Left ventricle myocardium inferior (tissue), 1 donor: ENCODE results near the gene HYOU1. TPM values are rescaled to one million over a fixed set of nuclear protein-coding genes. Genes with fewer than 3 reads are reported as not detected.
"Not testable (repeated sequence)": the region's sequence is repeated elsewhere in the genome, so short reads cannot be mapped to it uniquely, and the experiment has no call there.

Experiments
- DNase-seq: peaks from one replicate; pipeline ENCODE4 v3.0.0-alpha.2; 2020
- H3K27ac ChIP-seq: fragments of 200-600 bp; replicated peaks from 2 replicates; pipeline ENCODE4 v1.8.0; 2021
- H3K27me3 ChIP-seq: fragments of 200-600 bp; 2 replicates; pipeline ENCODE4 v1.8.0; 2021; ENCODE audit warnings: low read depth
- H3K36me3 ChIP-seq: fragments of 200-600 bp; 2 replicates; pipeline ENCODE4 v1.8.0; 2021
- H3K4me1 ChIP-seq: fragments of 200-600 bp; 2 replicates; pipeline ENCODE4 v1.8.0; 2021
- H3K4me3 ChIP-seq: fragments of 200-600 bp; 2 replicates; pipeline ENCODE4 v1.8.0; 2021; ENCODE audit warnings: mild to moderate bottlenecking, moderate library complexity
- H3K9me3 ChIP-seq: fragments of 200-600 bp; replicated peaks from 2 replicates; pipeline ENCODE4 v1.8.0; 2021
- CTCF ChIP-seq: fragments of 200-600 bp; IDR thresholded peaks from 2 replicates; pipeline ENCODE4 v1.8.0; 2021; ENCODE audit warnings: antibody characterized with exemption, mild to moderate bottlenecking, borderline replicate concordance
- intact Hi-C: fragments of 100-400 bp; cut with micrococcal nuclease; formaldehyde crosslinking; loops from one replicate; pipeline ENCODE4 v1.11.0; 2022
- total RNA-seq: library from RNA; stranded (reverse); fragmentation: NEBNext Ultra II Directional; extraction: Animal tissue kit (Norgen Biotek cat#: 25700); gene quantifications from one replicate; pipeline ENCODE4 v1.2.1, GENCODE V29; 2021
- donor health status: DM: no; HTN: yes; CAD: no; lungs with severe emphysema.

The HYOU1 gene
- total RNA-seq, 1 donor from 2014 or later: 71.8 TPM

- TF ChIP-seq CTCF: no peak
- DNase-seq: no peak
- Histone ChIP-seq H3K4me3 (no peak overlapping the region), H3K36me3 (peaks cover 52% of the 10 kb centered on the region), H3K27ac (no peak overlapping the region), H3K9me3 (no peaks in the 10 kb centered on the region), H3K4me1 (no peaks in the 10 kb centered on the region), H3K27me3 (no peaks in the 10 kb centered on the region)
- intact Hi-C loops: no loop called here
Observed at GRCh38 chr11:119044708-119045107, 12.3 kb downstream of the HYOU1 start.

- no peaks in the 10 kb centered on the region for H3K4me1 ChIP-seq
- intact Hi-C loops: no loop called here
- no peaks in the 10 kb centered on the region for H3K27me3 ChIP-seq
- no peak for DNase-seq
- peaks cover 34% of the 10 kb centered on the region for H3K36me3 ChIP-seq
- no peak for TF ChIP-seq CTCF
- no peak overlapping the region for H3K4me3 ChIP-seq
- H3K27ac ChIP-seq: no peak overlapping the region
- no peaks in the 10 kb centered on the region for H3K9me3 ChIP-seq
Observed at GRCh38 chr11:119042927-119043326, 14.1 kb downstream of the HYOU1 start.

- intact Hi-C loops: no loop called here
- no peak for TF ChIP-seq CTCF
- Histone ChIP-seq H3K27me3 (no peaks in the 10 kb centered on the region), H3K9me3 (no peaks in the 10 kb centered on the region), H3K4me1 (no peaks in the 10 kb centered on the region), H3K27ac (no peak overlapping the region), H3K4me3 (no peak overlapping the region), H3K36me3 (peaks cover 25% of the 10 kb centered on the region)
- no peak for DNase-seq
Observed at GRCh38 chr11:119041821-119042514, 15.0 kb downstream of the HYOU1 start.

GRCh38 chr11:119039471-119039870 is 17.5 kb downstream of the HYOU1 start:
- H3K9me3 ChIP-seq, intact Hi-C loops, H3K4me3 ChIP-seq, H3K27ac ChIP-seq, DNase-seq, H3K4me1 ChIP-seq, H3K27me3 ChIP-seq, H3K36me3 ChIP-seq: not testable (repeated sequence)

GRCh38 chr11:119038884-119039283 is 18.1 kb downstream of the HYOU1 start:
- Histone ChIP-seq H3K4me1 (no peaks in the 10 kb centered on the region), H3K4me3 (no peak overlapping the region), H3K27ac (no peak overlapping the region), H3K9me3 (no peaks in the 10 kb centered on the region), H3K36me3 (no peaks in the 10 kb centered on the region), H3K27me3 (no peaks in the 10 kb centered on the region)
- intact Hi-C loops: no loop called here
- no peak for DNase-seq
- TF ChIP-seq CTCF: no peak

- no peak for DNase-seq
- Histone ChIP-seq H3K4me3 (no peak overlapping the region), H3K27me3 (no peaks in the 10 kb centered on the region), H3K9me3 (no peaks in the 10 kb centered on the region), H3K4me1 (peaks cover 13% of the 10 kb centered on the region), H3K27ac (no peak overlapping the region), H3K36me3 (no peaks in the 10 kb centered on the region)
- TF ChIP-seq CTCF: no peak
- intact Hi-C loops: no loop called here
Observed at GRCh38 chr11:119034813-119035212, 22.2 kb downstream of the HYOU1 start.

GRCh38 chr11:119033421-119033820 is 23.6 kb downstream of the HYOU1 start:
- H3K4me3 ChIP-seq, H3K36me3 ChIP-seq, intact Hi-C loops, H3K9me3 ChIP-seq, H3K27me3 ChIP-seq, DNase-seq, H3K27ac ChIP-seq: not testable (repeated sequence)
- peaks cover 25% of the 10 kb centered on the region for H3K4me1 ChIP-seq
